Neural cell (in vitro differentiated cells): ENCODE results near the gene KRT40. TPM values are rescaled to one million over a fixed set of nuclear protein-coding genes. Genes with fewer than 3 reads are reported as not detected.

Experiments
- H2AFZ ChIP-seq: fragments of 200-600, 300-800 bp; sonication (generic), shearing (Covaris generic); 2 replicates; pipeline ENCODE4 v1.6.0; 2014; ENCODE audit warnings: low read depth, mild to moderate bottlenecking, antibody characterized with exemption, low read length, moderate library complexity
- H3F3A ChIP-seq: fragments of 200-600 bp; shearing (Covaris generic); 2 replicates; pipeline ENCODE4 v1.6.1; 2016; ENCODE audit warnings: mild to moderate bottlenecking, moderate library complexity, mixed read lengths, antibody characterized with exemption, low read length; ENCODE audit not compliant: insufficient read depth, poor library complexity, severe bottlenecking
- H3K27ac ChIP-seq: fragments of 200-600, 300-800 bp; sonication (generic), shearing (Covaris generic); 2 replicates; pipeline ENCODE4 v1.5.1; 2014; ENCODE audit warnings: mild to moderate bottlenecking, low read length, moderate library complexity
- H3K27me3 ChIP-seq: fragments of 300-800, 200-600 bp; sonication (generic), shearing (Covaris generic); 2 replicates; pipeline ENCODE4 v1.6.0; 2014; ENCODE audit warnings: mild to moderate bottlenecking, low read depth, low read length, moderate library complexity; ENCODE audit not compliant: insufficient read depth
- H3K36me3 ChIP-seq: fragments of 300-800, 200-600 bp; sonication (generic), shearing (Covaris generic); 2 replicates; pipeline ENCODE4 v1.5.1; 2014; ENCODE audit warnings: mild to moderate bottlenecking, antibody characterized with exemption, low read length, moderate library complexity; ENCODE audit not compliant: insufficient read depth
- H3K4me2 ChIP-seq: fragments of 300-800, 200-600 bp; sonication (generic), shearing (Covaris generic); 2 replicates; pipeline ENCODE4 v1.6.0; 2014; ENCODE audit warnings: mild to moderate bottlenecking, low read length
- H3K4me3 ChIP-seq: fragments of 300-800, 200-600 bp; sonication (generic), shearing (Covaris generic); 2 replicates; pipeline ENCODE4 v1.5.1; 2014; ENCODE audit warnings: mild to moderate bottlenecking, low read length, moderate library complexity
- H3K79me2 ChIP-seq: fragments of 200-600 bp; shearing (Covaris generic); replicated peaks from 2 replicates; pipeline ENCODE4 v1.6.0; 2014; ENCODE audit warnings: mild to moderate bottlenecking, low read length, moderate library complexity; ENCODE audit not compliant: insufficient read depth
- H3K9ac ChIP-seq: fragments of 300-800, 200-600 bp; sonication (generic), shearing (Covaris generic); 2 replicates; pipeline ENCODE4 v1.6.1; 2016; ENCODE audit warnings: mild to moderate bottlenecking, low read length, mixed read lengths
- H3K9me2 ChIP-seq: fragments of 200-600 bp; shearing (Covaris generic); 2 replicates; pipeline ENCODE4 v1.6.1; 2016; ENCODE audit warnings: mild to moderate bottlenecking, low read length, mixed read lengths; ENCODE audit not compliant: insufficient read depth
- H3K9me3 ChIP-seq: fragments of 200-600, 300-800 bp; sonication (generic), shearing (Covaris generic); 2 replicates; pipeline ENCODE4 v1.6.1; 2016; ENCODE audit warnings: mild to moderate bottlenecking, mixed run types, low read length, moderate library complexity, mixed read lengths
- H4K20me1 ChIP-seq: fragments of 200-600 bp; shearing (Covaris generic); 2 replicates; pipeline ENCODE4 v1.6.1; 2016; ENCODE audit warnings: mild to moderate bottlenecking, mixed run types; ENCODE audit not compliant: insufficient read depth
- EP300 ChIP-seq: fragments of 450-650 bp; conservative IDR thresholded peaks from 2 replicates; pipeline ENCODE4 v1.6.1; 2014; ENCODE audit warnings: antibody characterized with exemption, mild to moderate bottlenecking, moderate library complexity; ENCODE audit not compliant: poor library complexity, severe bottlenecking
- EZH2 ChIP-seq: fragments of 200-600, 300-800 bp; shearing (Covaris generic), sonication (generic); IDR thresholded peaks from 2 replicates; pipeline ENCODE4 v1.6.1; 2014; ENCODE audit warnings: antibody characterized with exemption, low read length, borderline replicate concordance, mild to moderate bottlenecking; ENCODE audit not compliant: insufficient read depth, poor library complexity, severe bottlenecking
- MXI1 ChIP-seq: fragments of 450-650 bp; conservative IDR thresholded peaks from 2 replicates; pipeline ENCODE4 v1.6.1; 2014; ENCODE audit warnings: antibody characterized with exemption, mild to moderate bottlenecking; ENCODE audit not compliant: poor library complexity, severe bottlenecking
- POLR2AphosphoS5 ChIP-seq: IDR thresholded peaks from 2 replicates; pipeline ENCODE4 v1.6.1; 2012
- RAD21 ChIP-seq: fragments of 450-650 bp; conservative IDR thresholded peaks from 2 replicates; pipeline ENCODE4 v1.6.1; 2014; ENCODE audit warnings: antibody characterized with exemption, mild to moderate bottlenecking, moderate library complexity
- REST ChIP-seq: IDR thresholded peaks from 2 replicates; pipeline ENCODE4 v1.6.1; 2012; ENCODE audit warnings: borderline replicate concordance
- SMC3 ChIP-seq: fragments of 450-650 bp; conservative IDR thresholded peaks from 2 replicates; pipeline ENCODE4 v1.6.1; 2014; ENCODE audit warnings: antibody characterized with exemption, mild to moderate bottlenecking, moderate library complexity; ENCODE audit not compliant: poor library complexity
- TAF1 ChIP-seq: IDR thresholded peaks from 2 replicates; pipeline ENCODE4 v1.6.1; 2012; ENCODE audit warnings: low read depth
- polyA plus RNA-seq: library from polyadenylated mRNA; depleted of rRNA; stranded (reverse); fragments of >200 nt; gene quantifications from 2 replicates; pipeline ENCODE4 v1.2.3, GENCODE V29; 2014
- TF ChIP-seq, protein P1 (sequence below): fragments of 450-650 bp; IDR thresholded peaks from 2 replicates; pipeline ENCODE4 v1.5.1; 2014; ENCODE audit warnings: antibody characterized with exemption, mild to moderate bottlenecking, moderate library complexity; ENCODE audit not compliant: poor library complexity, severe bottlenecking

KRT40 gene
- polyA plus RNA-seq, 1 donor from 2014 or later: not detected

GRCh38 chr17:41013606-41014005, 29.5 kb upstream of the KRT40 start:
- Histone ChIP-seq H3F3A (no peaks in the 10 kb centered on the region), H3K9me3 (no peaks in the 10 kb centered on the region), H4K20me1 (no peaks in the 10 kb centered on the region), H3K4me3 (no peak overlapping the region), H3K36me3 (no peaks in the 10 kb centered on the region), H3K27me3 (no peaks in the 10 kb centered on the region), H2AFZ (no peak overlapping the region), H3K9me2 (no peaks in the 10 kb centered on the region), H3K4me2 (no peak overlapping the region), H3K79me2 (no peaks in the 10 kb centered on the region), H3K27ac (no peak overlapping the region), H3K9ac (no peak overlapping the region)
- no peak for TF ChIP-seq REST
- TF ChIP-seq POLR2AphosphoS5: no peak
- TF ChIP-seq TAF1: no peak
- TF ChIP-seq EP300: no peak
- TF ChIP-seq RAD21: no peak
- no peak for TF ChIP-seq MXI1
- no peak for TF ChIP-seq SMC3
- no peak for TF ChIP-seq EZH2
- TF ChIP-seq, protein P1, sequence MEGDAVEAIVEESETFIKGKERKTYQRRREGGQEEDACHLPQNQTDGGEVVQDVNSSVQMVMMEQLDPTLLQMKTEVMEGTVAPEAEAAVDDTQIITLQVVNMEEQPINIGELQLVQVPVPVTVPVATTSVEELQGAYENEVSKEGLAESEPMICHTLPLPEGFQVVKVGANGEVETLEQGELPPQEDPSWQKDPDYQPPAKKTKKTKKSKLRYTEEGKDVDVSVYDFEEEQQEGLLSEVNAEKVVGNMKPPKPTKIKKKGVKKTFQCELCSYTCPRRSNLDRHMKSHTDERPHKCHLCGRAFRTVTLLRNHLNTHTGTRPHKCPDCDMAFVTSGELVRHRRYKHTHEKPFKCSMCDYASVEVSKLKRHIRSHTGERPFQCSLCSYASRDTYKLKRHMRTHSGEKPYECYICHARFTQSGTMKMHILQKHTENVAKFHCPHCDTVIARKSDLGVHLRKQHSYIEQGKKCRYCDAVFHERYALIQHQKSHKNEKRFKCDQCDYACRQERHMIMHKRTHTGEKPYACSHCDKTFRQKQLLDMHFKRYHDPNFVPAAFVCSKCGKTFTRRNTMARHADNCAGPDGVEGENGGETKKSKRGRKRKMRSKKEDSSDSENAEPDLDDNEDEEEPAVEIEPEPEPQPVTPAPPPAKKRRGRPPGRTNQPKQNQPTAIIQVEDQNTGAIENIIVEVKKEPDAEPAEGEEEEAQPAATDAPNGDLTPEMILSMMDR: no peak

DNA sequence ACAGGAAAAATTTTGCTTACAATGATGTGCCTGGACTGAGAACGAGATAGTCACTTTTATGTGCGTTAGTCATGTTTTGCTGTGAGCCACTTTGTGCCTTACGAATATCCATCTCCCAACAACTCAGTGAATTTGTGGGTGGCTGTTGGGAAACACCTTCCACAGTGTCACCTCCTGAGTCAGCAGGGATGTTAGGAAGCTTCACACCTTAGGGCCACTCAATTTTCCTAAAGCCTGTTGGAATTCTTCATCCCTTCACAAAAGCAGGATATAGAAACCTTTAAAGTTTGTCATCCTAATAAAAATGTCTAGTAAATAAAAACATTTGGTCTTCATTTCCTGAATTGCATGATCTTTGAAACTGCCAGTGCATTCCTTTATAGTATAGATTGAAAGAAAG, 29.1 kb upstream of the KRT40 start:
- no peak overlapping the region for H2AFZ ChIP-seq
- TF ChIP-seq, protein P1: no peak
- no peak for TF ChIP-seq SMC3
- TF ChIP-seq RAD21: no peak
- TF ChIP-seq EP300: no peak

More for the DNA sequence above, 29.1 kb upstream of the KRT40 start:
- H3K27me3 ChIP-seq: no peaks in the 10 kb centered on the region
- no peaks in the 10 kb centered on the region for H3F3A ChIP-seq
- H3K4me3 ChIP-seq: no peak overlapping the region
- no peaks in the 10 kb centered on the region for H4K20me1 ChIP-seq
- H3K4me2 ChIP-seq: no peak overlapping the region
- no peak overlapping the region for H3K27ac ChIP-seq
- H3K36me3 ChIP-seq: no peaks in the 10 kb centered on the region
- H3K79me2 ChIP-seq: no peaks in the 10 kb centered on the region
- no peaks in the 10 kb centered on the region for H3K9me3 ChIP-seq
- no peak overlapping the region for H3K9ac ChIP-seq
- no peaks in the 10 kb centered on the region for H3K9me2 ChIP-seq
